Activated effector memory CD4-positive, alpha-beta T cell treated with anti-CD3 and anti-CD28 coated beads, Interleukin-2, amount 50 U/mL, for 16 hours (primary cell): ENCODE measurements around the gene PMS2.
"Not testable (repeated sequence)": the region's sequence is repeated elsewhere in the genome, so short reads cannot be mapped to it uniquely, and the experiment has no call there.

Experiments used
- DNase-seq: peaks from one replicate; pipeline ENCODE4 v3.0.0-alpha.2; 2020

PMS2 gene, protein sequence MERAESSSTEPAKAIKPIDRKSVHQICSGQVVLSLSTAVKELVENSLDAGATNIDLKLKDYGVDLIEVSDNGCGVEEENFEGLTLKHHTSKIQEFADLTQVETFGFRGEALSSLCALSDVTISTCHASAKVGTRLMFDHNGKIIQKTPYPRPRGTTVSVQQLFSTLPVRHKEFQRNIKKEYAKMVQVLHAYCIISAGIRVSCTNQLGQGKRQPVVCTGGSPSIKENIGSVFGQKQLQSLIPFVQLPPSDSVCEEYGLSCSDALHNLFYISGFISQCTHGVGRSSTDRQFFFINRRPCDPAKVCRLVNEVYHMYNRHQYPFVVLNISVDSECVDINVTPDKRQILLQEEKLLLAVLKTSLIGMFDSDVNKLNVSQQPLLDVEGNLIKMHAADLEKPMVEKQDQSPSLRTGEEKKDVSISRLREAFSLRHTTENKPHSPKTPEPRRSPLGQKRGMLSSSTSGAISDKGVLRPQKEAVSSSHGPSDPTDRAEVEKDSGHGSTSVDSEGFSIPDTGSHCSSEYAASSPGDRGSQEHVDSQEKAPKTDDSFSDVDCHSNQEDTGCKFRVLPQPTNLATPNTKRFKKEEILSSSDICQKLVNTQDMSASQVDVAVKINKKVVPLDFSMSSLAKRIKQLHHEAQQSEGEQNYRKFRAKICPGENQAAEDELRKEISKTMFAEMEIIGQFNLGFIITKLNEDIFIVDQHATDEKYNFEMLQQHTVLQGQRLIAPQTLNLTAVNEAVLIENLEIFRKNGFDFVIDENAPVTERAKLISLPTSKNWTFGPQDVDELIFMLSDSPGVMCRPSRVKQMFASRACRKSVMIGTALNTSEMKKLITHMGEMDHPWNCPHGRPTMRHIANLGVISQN

DNA sequence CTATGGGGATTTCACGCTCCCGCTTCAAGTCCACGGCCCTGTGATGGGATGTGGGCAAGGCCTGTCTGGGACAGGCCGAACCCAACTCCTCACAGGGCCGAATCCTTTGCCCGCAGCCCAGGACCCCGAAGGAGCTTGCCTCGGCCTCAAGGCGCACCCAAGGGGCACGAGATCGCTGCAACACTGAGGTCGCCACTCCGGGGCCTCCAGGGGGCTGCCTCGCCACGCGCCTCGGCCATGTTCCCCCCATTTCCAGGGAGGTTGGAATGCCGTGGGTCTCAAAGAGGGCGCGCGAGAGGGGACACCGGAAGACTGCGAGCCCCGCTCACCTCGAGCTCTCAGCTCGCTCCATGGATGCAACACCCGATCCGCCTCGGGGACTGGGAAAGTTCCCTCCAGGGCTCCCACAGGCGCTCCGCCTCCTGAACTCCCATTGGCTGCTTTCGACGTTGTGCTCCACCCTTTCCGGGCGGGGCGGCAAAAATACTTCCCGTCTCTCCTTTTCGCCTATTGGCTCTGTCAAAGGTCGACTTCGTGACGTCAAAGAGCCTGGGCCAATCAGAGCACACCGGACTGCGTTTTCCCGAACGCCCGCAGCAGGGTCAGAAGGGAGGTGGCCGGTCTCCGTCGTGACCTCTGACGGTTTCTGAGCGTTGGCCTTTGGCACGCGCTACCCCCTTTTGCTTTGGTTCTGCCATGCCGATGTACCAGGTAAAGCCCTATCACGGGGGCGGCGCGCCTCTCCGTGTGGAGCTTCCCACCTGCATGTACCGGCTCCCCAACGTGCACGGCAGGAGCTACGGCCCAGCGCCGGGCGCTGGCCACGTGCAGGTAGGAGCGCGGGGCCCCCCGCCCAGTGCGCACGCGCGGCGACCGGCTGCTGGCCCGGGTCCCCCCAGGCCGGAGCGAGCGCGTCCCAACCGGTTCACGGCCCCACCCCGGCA is at the start of gene PMS2, which contains the start of gene AIMP2:
Gene PMS2, minus strand, starts transcription at position 382 of the 944 bp plus-strand sequence. Its CDS starts 30 bp downstream, at position 352.
Gene AIMP2, plus strand, starts transcription at position 605 of the 944 bp plus-strand sequence. Its CDS starts 92 bp downstream, at position 697.
- DNase-seq = peak; percentile 99

DNA sequence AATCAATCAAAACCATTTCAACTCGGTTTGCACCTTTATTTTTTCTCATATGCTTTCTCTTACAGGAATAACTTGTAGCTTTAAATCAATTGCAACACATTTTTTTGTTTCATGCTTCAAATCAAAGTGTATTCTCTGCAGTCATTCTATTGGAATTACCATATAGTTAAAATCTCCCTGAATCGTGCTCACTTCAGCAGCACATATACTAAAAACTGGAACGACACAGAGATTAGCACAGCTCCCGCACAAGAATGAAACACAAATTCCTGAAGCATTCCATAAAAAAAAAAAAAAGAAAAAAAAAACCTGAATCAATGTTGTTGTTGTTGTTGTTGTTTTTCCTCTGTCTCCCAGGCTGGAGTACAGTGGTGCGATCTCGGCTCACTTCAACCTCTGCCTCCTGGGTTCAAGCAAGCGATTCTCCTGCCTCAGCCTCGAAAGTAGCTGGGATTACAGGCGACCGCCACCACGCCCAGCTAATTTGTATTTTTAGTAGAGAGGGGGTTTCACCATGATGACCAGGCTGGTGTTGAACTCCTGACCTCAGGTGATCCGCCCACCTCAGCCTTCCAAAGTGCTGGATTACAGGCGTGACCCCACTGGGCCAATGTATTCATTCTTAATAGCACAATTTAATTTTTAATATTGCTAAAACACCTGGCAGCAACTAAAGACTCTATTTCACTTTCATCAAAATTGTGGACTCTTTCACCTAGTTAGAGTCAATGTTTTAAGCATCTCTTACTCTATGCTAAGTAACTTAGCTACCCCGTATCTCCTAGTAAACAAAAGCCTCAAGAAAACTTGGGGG is 48.7 kb upstream of the PMS2 start:
- DNase-seq = no peak

DNA sequence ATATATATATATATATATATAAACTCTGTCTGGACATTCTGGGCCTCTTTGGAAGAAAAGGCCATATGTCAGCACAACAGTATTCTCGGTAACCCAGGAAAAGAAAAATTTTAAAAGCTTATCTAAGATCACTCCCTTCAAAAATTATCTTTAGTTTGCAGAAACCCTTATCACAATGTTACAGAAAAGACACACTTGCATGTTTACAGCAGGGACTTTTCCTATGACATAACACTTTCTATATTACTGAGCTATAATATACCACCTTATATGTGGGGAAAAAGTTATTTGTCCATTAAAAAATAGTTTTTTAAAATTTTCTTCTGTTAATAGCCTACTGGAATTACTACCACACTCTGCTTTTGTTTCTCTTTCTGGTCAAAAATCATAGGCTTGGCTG is 47.8 kb upstream of the PMS2 start:
- no peak for DNase-seq

DNA sequence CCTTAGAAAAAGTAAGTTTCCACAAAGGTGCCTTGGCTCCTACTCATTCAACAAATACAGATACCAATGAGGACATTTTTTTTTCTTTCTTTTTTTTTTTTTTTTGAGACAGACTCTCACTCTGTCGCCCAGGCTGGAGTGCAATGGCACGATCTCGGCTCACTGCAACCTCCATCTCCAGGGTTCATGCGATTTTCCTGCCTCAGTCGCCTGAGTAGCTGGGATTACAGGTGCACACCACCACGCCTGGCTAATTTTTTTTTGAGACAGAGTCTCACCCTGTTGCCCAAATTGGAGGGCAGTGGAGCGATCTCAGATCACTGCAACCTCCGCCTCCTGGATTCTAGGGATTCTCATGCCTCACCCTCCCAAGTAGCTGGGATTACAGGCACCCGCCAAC is 42.3 kb upstream of the PMS2 start:
- DNase-seq = not testable (repeated sequence)

DNA sequence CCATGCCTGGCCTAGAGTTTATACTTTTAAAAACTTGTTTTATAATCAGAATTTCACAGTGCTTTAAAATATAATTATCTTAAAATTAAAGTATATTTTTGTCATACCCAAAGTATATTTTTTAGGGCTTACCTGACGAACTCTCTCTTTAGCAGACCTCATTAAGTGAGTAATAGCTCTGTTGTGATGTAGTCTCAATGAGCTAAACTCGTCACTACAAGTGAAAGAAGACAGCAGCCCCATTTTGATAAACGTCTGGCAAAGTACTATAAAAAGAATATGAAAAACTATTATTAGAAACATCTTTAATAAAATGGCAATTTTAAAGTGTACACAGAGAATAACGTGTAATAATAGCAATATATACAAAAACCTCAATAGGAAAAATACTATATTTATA is 40.9 kb upstream of the PMS2 start:
- no peak for DNase-seq

DNA sequence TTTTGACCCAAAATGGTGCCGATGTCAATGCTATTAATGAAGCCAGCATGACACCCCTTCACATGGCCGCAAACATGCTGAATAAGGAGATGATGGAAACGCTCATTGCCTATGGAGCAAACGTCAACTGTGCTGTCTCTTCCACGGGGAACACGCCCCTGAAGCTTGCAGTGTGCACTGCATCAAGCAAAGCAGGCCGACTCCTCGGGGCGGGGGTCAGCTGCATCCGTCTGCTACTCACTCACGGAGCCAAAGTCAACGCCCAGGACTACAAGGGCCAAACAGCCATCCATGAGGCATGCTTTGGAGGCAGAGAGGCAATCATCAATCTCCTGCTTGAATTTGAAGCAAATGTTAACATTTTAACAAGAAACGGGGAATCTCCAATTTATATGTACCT is 26.8 kb upstream of the PMS2 start:
- no peak for DNase-seq

DNA sequence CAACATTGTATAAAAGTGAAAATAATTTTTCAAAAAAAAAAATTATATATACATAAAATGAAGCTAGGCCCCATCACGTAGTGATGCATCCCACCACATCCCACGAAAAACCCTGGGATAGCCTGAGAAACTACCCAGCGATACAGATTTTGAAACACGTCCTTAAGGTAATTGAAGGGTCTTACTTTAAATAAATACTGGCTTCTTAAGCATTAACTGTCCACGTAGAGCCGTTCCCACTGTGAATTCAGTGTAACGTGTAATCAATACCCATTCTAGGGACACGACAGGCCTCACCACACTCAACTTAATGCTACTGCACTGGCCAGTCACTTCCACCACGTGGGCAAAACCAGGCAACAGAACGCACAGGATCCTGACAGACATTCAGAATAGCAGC is 26.3 kb upstream of the PMS2 start:
- DNase-seq = no peak

DNA sequence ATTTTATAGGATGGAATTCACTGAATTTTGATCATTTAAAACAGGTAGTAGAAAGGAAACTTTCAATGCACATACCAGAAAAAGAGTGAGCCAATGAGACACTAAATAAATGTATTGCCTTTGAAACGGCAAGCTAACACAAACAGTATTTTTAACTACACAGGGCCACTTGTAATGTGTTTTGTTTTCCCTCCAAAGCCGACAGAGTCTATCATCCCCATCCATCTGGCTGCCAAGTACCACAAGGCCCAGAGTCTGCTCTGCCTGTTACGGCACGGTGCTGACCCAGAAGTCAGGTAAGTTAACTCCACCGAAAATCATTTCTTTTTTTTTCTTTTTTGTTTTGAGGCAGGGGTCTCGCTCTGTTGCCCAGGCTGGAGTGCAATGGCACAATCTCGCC is 23.8 kb upstream of the PMS2 start:
- DNase-seq = no peak

DNA sequence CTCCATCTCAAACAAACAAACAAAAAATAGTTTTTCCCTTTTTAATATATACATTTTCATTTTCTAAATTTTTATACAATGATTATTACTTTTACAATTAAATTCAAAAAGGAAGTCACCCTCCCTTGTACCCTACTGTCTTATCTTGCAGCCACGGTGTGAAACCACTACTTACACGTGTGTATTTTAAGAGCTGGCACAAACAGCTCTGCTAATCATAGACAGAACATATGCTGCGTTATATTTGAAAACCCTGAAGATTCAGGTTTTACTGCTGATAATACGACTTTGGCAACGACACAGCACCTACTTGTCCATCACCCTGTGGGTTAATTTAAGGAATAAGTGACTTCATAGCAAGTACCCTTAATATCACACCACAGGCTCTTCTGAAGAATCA is 23.3 kb upstream of the PMS2 start:
- no peak for DNase-seq

DNA sequence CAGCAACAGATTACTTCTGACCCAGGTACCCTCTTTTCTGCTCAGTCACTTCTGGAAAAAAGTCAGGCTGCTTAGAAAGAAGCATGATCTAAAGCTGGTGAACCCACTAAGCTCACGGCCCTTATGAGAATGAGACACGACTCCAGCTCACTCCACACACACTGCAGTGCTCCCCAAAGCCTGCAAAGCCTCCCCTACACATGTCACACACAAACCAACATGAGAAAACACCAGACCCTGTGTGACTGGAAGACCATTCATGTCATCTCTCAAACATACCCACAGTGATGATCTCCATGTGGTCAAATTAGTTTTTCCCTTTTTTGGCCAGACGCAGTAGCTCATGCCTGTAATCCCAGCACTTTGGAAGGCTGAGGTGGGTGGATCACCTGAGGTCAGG is 22.7 kb upstream of the PMS2 start:
- peak; percentile 24 for DNase-seq

DNA sequence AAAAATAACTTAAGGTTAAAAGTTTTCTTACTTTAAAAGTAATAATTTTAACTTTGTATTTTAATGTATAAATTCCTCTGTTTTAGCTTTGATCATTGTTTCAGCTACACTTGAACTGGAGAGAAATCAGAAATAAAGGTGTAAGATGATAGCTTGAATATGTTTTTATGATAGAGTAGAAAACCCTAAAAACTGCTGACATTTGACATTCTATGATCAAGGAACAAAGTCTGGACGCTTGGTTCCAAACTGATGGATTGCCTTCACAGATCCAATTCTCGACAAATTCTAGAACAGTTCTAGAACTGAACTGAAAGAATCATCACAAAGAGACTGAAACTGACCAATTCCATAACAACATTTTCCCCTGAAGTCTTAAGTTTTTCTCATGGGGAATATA is 22.1 kb upstream of the PMS2 start, which contains the start of gene ANKRD61:
Gene ANKRD61, plus strand, starts transcription at position 389 of the 400 bp plus-strand sequence. Its CDS starts 0 bp downstream, at position 389.
- DNase-seq = no peak

DNA sequence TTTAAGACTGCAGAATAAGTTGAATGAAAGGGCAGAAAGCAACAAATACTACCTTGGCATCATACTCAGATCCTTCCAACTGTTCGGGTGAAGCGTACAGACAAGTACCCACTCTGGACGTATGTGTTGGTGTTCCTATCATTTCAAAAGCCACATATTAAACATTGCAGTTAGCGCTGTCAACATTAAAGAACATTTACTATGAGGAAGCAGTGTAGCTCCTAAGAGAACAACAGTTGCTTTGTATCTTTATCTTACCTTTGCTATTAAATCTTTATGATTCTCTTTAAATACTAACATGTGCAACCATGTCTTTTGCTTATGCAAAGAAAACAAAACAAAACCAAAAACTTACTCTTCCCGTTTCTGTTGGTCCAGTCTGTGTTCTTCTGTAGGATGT is 19.7 kb upstream of the PMS2 start:
- no peak for DNase-seq

DNA sequence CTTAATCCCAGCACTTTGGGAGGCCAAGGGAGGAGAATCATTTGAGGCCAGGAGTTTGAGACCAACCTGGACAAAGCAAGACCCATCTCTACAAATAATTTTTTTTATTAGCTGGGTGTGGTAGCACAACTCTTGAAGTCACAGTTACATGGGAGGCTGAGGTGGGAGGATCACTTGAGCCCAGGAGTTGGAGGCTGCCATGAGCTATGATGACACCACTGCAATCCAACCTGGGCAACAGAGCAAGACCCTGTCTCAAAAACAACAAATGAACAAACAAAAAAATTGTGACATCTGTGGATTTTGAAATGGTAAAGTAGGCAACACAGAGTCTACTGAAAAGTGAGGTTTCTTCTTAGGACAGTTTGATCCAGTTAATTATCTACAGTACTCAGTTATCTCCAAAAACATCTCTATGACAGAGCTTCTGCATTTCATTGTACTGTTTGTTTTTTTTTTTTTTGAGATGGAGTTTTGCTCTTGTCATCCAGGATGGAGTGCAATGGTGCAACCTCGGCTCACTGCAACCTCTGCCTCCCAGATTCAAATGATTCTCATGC is 19.0 kb upstream of the PMS2 start:
- no peak for DNase-seq

DNA sequence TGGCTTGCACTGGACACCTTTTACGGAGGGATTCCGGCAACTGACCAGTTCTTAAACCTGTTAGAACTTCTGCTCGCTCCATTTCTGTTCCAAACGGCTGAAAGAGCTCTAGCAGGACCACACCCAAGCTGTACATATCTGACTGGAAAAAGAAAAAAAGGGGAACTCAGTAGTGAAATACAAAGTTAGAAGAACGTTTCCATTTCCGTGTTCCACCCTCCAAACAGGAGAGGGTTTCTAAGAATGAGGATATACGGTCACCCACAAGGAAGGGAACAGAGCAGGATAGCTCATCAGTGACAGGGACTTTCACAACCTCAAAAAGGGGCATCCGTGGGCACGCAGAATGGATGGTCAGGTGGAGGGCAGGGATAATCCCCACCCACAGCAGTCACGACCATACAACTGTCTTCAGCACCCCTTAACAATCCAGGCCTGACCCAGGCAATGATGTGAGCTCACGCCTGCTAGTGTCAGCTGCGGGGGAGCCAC is 18.0 kb upstream of the PMS2 start:
- no peak for DNase-seq

DNA sequence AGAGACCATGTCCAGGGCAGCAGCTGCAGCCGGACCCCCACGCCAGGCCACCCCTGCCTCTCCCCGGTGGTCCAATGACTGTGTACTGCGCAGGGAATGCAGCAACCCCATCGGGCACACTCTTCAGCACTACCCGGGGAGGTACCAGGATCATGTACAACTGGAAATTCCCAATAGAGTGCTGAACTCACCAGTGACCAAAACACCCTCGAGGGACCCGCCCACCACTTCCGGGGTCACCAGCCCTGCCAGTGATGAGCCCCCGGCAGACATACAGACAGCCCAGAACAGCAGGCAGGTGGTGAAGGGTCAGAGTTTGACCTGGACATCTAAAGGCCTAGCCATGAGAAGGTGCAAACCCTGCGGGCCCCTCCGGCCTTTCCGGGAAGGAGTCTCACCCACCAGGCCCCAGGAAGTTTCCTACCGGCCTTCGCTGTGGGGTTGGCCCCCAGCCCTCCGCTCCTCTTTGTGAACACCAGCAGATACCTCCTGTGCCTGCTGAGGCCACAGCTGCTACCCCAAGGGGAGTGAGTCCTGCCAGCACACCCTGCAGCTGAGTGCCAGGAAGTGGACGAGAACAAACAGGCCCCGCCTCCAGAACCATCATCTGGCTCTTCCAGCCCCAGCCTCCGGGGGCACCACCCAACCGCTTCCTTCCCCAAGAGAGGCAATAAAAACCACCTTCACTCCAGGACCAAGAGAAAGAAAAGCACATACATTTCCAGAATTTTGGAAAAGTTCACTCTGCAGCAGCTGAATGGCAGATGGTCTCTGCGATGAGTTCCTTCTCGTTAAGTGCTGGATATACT is 17.4 kb upstream of the PMS2 start:
- peak; percentile 86 for DNase-seq

DNA sequence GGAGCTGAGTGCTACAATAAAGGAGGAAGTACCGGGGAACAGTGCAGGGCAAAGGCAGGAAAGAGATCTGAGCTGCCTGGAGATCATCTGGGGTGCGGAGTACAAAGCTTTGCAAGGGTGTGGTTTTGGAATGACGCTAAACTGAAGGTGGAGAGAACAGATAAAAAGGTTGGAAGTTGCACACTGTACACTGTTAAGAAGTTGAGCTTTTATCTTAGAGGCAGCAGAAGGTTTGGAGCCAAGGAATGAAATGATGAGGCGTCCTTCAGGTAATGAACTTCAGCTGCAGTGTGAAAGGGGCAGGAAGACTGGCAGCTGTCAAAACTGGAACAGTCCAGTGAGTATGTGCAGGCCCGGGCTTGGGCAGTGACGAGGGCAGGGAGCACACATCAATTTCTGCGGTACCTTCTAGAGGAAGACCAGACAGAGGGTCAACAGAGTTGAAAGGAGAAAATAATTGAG is 15.2 kb upstream of the PMS2 start:
- DNase-seq = no peak

DNA sequence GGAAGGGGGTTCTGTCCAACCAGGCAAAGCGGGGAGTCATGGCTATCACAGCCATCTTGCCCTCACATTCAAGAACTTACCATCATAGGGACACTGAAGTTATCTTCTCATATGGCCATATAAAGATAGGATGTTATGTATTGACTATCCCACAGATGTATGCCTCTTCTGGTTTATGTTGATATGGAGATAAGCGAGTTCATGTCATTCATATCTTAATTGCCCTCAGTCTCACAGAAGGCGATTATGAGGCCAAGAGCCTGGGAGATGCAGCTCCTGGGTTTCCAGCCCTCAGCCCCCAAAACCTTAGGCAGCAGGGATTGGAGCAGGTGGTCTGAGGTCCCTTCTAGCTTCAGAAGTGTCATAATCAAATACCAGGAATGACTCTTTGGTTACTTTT is 13.9 kb upstream of the PMS2 start:
- no peak for DNase-seq

DNA sequence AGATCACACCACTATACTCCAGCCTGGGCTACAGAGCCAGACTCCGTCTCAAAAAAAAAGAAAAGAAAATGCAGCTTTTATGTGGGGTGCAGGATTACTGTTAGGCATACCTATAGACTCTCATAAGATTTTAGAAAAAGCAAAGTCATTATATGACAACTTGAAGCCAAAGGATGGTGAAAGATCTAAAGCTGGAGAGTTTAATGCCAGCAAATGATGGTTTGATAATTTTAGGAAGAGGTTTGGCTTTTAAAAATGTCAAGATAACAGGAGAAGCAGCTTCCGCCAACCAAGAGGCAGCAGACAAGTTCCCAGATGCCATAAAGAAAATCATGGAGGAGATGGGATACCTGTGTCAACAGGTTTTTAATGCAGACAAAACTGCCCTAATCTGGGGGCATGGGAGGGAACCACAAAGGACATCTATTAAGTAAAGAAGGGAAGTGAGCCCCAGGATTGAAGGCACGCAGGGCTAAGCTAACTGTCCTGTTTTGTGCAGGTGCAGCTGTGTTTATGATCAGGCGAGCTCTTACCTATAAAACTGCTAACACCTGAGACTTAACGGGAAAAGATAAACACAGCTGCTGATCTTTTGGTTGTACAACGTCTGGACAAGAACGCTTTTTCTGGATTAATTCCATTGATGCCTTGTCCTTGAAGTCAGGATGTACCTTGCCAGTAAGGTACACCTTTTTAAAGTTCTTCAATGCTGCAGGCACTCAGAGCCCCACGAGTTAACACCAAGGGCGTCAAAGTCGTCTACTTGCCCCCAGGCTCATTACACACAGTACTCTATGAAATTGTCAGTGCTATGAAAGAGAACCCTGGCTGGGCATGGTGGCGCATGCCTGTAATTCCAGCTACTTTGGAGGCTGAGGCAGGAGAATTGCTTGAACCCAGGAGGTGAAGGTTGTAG is 11.8 kb upstream of the PMS2 start:
- DNase-seq = no peak

DNA sequence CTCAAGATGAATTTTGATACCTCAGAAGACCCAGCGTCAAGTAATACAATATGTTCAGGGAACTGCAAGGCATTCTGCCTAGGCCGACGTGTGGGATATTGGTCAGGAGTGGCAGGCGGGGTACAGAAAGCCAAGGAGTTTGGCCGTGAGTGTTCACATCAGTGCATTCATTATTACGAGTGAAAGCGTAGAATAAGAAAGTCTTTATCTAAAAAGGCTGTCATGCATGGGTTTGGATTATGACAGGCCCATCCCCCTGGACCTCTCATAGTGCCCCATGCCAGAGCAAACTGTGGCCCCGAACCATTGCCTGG is 7.8 kb upstream of the PMS2 start:
- no peak for DNase-seq
